Fibroblast of villous mesenchyme (primary cell): Measurements from ENCODE around the gene ATXN7L2. TPM values are rescaled to one million over a fixed set of nuclear protein-coding genes. Genes with fewer than 3 reads are reported as not detected.

Experiments
- DNase-seq: peaks from one replicate; pipeline ENCODE4 v3.0.0-alpha.2; 2010; ENCODE audit warnings: low read depth
- H3K4me3 ChIP-seq: 2 replicates; pipeline ENCODE4 v1.5.1; 2011; ENCODE audit warnings: low read depth, mild to moderate bottlenecking, low read length
- total RNA-seq: library from RNA; depleted of rRNA; stranded (reverse); fragments of >200 nt; gene quantifications from 2 replicates; pipeline ENCODE4 v1.2.3, GENCODE V29; 2012
- TF ChIP-seq, protein P1 (sequence below): IDR thresholded peaks from 2 replicates; pipeline ENCODE4 v1.5.1; 2012; ENCODE audit warnings: low read depth, mild to moderate bottlenecking, low read length; ENCODE audit not compliant: insufficient read depth

The ATXN7L2 gene
- total RNA-seq, 1 donor, result 4.7 TPM

DNA sequence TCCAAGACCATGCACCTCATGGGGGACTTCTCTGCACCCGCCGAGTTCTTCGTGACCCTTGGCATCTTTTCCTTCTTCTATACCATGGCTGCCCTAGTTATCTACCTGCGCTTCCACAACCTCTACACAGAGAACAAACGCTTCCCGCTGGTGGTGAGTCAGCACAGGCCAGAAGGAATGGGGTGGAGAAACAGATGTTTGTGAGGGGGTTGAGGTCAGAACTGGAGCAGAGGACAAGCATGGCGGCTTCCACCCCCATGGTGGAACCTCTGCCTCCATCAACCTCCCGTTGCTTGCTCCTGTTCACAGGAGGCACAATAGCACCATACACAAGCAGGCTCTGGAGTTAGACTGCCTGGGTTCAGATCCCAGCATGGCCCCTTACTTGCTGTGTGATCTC, 6.9 kb upstream of the ATXN7L2 start:
- TF ChIP-seq, protein P1, sequence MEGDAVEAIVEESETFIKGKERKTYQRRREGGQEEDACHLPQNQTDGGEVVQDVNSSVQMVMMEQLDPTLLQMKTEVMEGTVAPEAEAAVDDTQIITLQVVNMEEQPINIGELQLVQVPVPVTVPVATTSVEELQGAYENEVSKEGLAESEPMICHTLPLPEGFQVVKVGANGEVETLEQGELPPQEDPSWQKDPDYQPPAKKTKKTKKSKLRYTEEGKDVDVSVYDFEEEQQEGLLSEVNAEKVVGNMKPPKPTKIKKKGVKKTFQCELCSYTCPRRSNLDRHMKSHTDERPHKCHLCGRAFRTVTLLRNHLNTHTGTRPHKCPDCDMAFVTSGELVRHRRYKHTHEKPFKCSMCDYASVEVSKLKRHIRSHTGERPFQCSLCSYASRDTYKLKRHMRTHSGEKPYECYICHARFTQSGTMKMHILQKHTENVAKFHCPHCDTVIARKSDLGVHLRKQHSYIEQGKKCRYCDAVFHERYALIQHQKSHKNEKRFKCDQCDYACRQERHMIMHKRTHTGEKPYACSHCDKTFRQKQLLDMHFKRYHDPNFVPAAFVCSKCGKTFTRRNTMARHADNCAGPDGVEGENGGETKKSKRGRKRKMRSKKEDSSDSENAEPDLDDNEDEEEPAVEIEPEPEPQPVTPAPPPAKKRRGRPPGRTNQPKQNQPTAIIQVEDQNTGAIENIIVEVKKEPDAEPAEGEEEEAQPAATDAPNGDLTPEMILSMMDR, result no peak
- H3K4me3 ChIP-seq, result no peak overlapping the region
- no peak for DNase-seq

DNA sequence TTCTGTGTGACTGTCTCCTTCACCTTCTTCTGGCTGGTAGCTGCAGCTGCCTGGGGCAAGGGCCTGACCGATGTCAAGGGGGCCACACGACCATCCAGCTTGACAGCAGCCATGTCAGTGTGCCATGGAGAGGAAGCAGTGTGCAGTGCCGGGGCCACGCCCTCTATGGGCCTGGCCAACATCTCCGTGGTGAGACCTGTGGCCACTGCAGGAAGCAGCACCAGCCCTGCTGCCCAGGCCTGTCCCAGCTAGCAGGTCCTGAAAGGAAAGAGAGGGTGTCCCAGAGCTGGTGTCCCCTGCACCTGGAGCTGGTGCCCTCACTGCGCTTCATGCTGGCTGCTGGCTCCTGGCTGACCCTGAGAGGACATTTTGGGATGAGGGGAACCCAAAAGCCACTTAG, 5.9 kb upstream of the ATXN7L2 start:
- no peak for DNase-seq
- H3K4me3 ChIP-seq, result no peak overlapping the region
- TF ChIP-seq, protein P1, result no peak

DNA sequence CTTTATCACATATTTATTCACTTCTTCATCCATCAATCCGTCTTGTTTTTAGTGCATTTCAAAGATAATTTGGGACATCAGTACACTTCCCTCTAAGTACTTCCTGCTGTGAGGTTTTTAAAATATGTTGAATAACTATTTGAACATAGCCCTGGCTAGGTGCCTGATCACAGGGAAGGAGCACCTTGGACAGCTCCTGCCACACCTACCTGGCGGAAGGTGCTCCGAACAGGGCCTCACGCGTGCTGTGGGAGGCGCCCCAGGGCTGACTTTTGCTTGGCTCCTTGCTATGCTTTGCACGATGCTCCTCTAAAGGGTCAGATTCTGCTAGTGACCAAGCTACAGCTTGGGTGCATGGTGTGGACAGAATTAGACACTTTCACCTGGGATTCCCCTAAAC, 4.9 kb upstream of the ATXN7L2 start:
- no peak overlapping the region for H3K4me3 ChIP-seq
- TF ChIP-seq, protein P1, result no peak
- no peak for DNase-seq

DNA sequence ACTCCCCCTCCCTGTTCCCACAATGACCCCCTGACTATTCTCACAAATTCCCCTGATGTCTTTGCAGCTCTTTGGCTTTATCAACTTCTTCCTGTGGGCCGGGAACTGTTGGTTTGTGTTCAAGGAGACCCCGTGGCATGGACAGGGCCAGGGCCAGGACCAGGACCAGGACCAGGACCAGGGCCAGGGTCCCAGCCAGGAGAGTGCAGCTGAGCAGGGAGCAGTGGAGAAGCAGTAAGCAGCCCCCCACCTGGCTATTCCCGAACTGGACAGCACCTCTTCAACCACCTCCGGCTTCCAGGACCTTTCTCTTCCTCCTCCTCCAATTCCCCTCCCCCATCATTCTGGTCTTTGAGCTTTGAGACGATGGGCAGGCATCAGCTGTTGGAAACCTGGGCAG, 4.4 kb upstream of the ATXN7L2 start:
- TF ChIP-seq, protein P1, result no peak
- DNase-seq, result no peak
- no peak overlapping the region for H3K4me3 ChIP-seq

DNA sequence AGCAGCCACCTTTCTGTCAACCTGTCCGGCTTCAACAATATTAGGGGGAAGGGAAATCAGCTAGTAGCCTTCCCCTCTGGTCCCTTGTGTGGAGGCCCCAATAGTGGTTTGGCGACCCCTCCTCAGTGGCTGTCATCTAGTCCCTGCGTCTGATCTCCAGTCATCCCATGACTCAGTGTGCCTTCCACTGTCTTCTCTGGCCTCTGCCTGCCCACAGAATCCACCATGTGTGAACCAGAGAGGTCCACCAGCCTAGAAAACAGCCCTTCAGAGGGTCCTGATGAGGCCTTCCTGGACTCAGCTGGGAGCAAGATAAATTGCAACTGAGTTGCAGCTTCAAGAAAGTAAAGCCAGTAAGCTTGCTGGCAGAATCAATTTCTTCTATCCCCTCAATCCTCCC, 3.8 kb upstream of the ATXN7L2 start:
- no peak for DNase-seq
- TF ChIP-seq, protein P1, result no peak
- no peak overlapping the region for H3K4me3 ChIP-seq

DNA sequence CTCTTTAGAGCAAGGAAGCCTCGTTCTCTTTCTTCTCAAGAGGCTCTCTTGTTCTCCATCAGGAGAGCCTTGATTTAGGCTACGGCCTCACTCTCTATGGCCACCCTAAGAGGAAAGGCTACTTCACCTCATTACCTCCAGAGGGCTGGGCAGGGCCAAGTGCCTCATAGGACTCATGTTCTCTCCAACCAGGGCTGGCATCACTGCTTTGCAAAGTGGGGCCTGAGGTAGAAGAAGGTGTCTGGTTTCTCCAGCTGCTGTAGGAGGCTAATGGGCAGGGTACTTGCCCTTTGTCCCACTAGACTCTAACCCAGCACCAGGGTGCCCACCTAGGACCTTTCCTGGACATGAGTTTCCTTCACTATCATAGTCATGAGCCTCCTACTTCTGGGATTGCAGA, 2.1 kb upstream of the ATXN7L2 start:
- H3K4me3 ChIP-seq, result no peak overlapping the region
- TF ChIP-seq, protein P1, result no peak
- DNase-seq, result no peak

DNA sequence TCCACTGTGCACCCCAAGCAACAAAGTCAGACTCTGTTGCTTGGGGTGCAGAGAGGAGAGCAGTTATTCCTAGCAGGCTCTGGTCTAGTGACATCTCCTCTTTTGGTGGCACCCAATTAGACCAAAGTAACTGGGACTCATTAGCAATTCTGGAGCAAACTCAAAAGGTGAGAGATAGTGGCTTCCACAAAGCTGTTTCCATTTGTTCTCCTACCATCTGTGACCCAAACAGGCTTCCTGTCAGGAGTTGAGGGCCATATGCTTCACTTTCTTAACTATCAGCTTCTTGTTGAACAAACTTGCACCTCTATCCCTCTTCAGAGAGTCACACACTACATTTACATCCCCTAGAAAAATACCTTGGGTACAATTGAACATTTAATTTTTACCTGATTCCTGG, 1.5 kb upstream of the ATXN7L2 start:
- TF ChIP-seq, protein P1, result no peak
- no peak overlapping the region for H3K4me3 ChIP-seq
- no peak for DNase-seq
